NCI-H748 (cell line): ENCODE results near the gene DHRS3.
"Not testable (repeated sequence)": the region's sequence is repeated elsewhere in the genome, so short reads cannot be mapped to it uniquely, and the experiment has no call there.

ENCODE experiments used
- DNase-seq: peaks from one replicate; lab custom pipeline; 2025; ENCODE audit not compliant: unreplicated experiment; lab: John Stamatoyannopoulos, UW

DHRS3 gene

DNA sequence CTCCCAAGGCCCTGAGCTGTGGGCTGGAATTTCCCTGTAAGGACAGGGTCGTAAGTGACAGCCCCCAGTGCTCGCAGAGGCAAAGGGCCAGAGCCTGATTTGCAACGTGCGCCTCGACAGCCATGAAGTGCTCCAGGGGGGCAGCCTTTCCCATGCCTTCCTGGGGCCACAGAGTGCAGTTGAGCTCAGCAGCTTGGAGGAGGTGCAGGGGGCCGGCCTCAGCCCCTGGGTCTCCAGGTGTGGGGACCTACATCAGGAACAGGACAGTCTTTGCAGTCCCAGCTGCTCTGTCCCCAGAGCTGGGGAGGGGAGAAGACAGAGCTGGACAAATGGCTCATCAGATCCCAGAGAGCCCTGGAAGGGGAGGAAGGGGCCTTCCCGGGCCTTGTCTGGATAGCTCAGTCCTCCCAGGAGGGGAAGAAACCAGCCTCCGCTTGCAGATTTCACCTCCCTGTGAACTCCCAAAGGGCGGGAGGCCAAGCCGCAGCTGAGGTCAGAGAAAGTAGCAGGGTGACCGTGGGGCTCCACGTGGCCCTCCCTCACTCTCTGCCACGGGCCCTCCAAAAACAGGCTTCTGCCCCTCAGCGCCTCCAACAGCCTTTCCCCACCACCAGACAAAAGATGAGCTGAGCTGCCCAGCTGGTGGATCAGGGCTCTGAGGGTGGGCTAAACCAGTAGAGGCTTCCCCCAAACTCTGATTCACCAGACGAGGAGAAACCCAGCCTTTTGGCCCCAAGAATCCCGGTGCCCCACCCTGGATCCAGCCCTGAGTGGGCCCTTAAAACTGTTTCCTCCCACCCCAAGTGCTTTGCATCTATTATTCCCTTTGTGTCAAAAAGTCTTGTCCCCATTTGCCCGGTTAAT, 76.5 kb downstream of the DHRS3 start:
- no peak for DNase-seq

DNA sequence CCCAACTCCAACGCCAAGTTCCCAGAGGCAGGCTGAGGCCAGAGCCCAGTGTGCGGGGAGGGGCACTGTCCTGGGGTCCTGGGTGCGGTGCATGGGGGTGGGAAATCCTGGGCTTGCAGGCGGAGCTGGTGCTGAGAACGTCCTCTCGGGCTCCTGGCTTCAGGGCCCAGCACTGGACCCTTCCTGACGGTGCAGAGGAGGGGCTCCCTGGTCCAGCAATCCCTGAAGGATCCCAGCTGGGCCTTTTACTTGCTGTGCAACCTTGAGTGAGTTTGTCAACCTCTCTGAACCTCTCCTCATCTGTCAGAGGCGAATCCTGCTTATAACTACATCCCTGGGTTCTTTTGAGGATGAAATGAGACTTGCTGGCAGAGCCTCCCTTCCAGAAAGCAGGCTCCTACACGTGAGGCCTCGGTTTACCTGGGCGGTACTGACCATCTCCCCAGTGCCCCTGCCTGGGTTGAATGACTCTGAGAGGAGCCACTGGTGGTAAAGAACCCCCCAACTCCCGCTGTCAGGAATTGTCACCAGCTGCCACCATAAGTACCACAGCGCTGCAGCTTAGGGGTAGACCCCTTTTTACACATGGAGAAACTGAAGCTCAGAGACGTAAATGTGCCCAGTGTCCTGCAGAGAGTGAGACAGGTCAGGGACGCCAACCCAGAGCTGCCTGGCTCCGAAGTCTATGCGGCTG, 77.3 kb downstream of the DHRS3 start:
- DNase-seq, result no peak

DNA sequence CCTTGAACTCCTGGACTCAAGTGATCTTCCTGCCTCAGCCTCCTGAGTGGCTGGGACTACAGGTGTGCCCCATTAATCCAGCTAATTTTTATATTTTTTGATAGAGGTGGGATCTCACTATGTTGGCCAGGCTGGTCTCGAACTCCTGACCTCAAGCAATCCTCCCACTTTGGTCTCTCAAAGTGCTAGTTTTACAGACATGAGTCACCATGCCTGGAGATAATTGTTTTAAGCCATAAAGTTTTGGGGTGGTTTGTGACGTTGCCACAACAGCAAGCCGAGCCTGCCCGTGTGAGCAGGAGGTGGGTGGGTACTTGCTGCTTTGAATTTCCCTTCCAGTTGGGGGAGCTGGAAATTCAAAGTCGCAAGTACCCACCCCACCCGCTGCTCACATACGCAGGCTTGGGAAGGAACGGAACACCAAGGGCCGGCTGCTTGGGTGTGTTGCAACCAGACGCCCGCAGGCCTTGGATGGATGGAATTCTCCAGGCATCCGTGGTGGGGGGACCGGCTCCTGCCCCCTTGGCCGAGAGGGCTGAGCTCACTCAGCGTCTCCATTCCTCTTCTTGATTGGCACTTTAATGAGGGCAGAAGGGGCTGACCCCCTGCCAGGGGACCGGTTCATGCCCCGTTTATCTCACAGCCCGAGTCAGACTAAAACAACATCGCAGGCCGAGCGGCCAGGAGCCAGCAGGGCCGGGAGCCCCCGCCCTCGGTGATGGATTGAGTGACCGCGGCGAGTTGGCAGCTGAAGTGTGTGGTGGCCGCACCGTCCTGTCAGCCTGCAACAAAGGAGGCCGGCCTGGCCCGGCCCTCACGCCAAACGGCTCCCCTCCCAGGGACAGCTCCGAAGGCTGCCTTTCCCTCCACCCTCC, 78.1 kb downstream of the DHRS3 start:
- no peak for DNase-seq

- DNase-seq, result no peak
Observed at GRCh38 chr1:12539320-12539704, 78.7 kb downstream of the DHRS3 start.

- not testable (repeated sequence) for DNase-seq
Observed at GRCh38 chr1:12538536-12538935, 79.5 kb downstream of the DHRS3 start.

- no peak for DNase-seq
Observed at GRCh38 chr1:12537906-12538461, 80.0 kb downstream of the DHRS3 start.

- no peak for DNase-seq
Observed at GRCh38 chr1:12537294-12537693, 80.7 kb downstream of the DHRS3 start.

- DNase-seq, result no peak
Observed at GRCh38 chr1:12536023-12536639, 81.9 kb downstream of the DHRS3 start.

DNA sequence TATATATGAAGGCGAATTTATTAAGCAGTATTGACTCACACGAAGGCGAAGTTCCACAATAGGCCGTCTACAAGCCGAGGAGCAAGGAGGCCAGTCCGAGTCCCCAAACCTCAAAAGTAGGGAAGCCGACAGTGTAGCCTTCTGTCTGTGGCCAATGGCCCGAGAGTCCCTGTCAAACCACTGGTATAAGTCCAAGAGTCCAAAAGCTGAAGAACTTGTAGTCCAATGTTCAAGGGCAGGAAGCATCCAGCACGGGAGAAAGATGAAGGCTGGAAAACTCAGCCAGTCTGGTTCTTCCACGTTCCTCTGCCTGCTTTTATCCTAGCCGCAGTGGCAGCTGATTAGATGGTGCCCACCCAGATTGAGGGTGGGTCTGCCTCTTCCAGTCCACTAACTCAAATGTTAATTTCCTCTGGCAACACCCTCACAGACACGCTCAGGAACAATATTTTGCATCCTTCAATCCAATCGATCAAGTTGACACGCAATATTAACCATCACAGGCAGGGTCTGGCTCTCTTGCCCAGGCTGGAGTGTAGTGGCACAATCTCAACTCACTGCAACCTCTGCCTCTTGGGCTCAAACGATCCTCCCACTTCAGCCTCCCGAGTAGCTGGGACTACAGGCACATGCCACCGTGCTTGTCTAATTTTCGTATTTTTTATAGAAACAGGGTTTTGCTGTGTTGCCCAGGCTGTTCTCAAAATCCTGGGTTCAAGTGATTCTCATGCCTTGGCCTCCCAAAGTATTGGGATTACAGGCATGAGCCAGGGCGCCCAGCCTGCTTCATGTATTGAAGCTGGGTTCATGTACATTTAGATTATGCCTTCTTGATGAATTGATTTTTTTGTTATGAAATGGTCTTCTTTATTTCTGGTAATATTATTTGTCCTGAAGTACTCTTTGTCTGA, 85.3 kb downstream of the DHRS3 start:
- DNase-seq, result no peak

DNA sequence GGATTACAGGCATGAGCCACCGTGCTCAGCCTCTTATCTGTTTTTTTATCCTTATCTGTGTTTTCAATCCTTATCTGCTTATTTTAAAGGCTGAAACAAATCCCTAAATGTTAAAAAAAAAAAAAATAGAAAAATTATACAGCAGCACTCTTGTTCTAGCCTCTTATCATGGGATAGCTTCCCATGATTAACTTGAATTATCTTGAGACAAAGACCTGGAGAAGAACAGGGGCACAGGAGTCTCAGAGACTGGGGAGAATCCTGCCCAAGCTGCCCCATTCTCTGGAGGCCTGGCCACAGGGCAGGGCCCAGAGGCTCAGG, 86.9 kb downstream of the DHRS3 start:
- DNase-seq, result no peak

- DNase-seq, result no peak
Observed at GRCh38 chr1:12530462-12531178, 87.4 kb downstream of the DHRS3 start.

DNA sequence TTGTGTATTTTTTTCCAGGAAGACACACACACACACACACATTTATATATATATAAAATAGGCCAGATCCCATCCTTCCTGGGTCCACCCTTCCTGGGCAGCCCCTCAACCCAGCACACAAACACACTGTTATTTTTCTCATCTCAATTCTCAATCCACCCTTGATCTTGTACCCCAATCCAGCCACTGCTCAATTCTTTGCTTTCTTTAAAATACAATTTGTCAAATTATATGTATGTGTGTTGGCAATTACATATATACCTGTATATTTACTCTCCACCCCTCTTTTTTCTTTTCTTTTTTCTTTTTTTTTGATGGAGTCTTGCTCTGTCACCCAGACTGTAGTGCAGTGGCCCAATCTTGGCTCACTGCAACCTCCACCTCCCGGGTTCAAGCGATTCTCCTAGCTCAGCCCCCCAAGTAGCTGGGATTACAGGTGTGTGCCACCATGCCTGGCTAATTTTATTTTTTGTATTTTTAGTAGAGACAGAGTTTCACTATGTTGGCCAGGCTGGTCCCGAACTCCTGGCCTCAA, 88.3 kb downstream of the DHRS3 start:
- no peak for DNase-seq

DNA sequence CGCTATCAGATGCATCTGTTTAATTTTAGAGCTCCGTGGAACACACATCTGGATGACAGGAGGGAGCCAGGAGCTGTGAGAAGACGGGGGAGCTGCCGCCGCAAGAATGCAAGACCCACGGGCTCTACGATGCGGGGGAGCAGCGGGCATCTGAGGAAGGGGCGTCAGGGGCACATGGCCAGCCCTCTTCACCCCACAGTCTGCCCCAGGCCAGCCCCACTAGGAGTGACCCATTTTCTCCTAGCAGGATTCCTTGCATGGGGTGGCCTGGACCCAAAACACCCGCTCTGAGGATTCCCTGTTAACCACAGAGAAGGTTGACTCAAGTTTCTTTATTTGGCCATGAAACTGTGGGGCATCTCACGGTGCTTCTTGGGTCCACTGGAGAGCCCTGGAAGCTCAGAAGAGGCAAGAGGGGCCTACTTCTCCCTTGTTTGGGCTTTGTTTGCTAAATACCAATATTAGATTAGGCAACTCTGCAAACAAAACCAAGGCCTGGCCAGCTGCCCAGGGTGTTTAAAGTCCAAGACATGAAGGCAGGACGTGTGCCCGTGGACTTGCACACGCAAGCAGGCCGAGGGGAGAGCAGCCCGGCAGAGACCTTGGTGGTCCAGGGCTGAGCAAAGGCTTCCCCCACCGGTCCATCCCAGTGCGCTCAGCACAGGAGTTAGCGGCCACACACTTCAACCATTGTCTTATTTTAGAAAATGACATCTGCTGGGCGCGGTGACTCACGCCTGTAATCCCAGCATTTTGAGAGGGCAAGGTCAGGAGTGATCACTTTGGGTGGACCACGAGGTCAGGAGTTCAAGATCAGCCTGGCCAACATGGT, 89.8 kb downstream of the DHRS3 start:
- DNase-seq, result no peak

- DNase-seq, result no peak
Observed at GRCh38 chr1:12527564-12527963, 90.4 kb downstream of the DHRS3 start.

GRCh38 chr1:12525311-12526181, 92.5 kb downstream of the DHRS3 start:
- no peak for DNase-seq

GRCh38 chr1:12524266-12524665, 93.7 kb downstream of the DHRS3 start:
- no peak for DNase-seq

GRCh38 chr1:12522780-12523179, 95.2 kb downstream of the DHRS3 start:
- DNase-seq, result not testable (repeated sequence)
